SK-N-SH treated with all-trans-retinoic acid at 6 μM for 48 hours (cell line): ENCODE data around the gene COPZ2.

Experiments used
- TCF4 ChIP-seq: fragments of 250-450 bp; sonication (Bioruptor Pico); IDR thresholded peaks from 2 replicates; pipeline ENCODE4 v1.8.0; 2021; ENCODE audit warnings: mild to moderate bottlenecking, moderate library complexity, borderline replicate concordance
- ZFP3 ChIP-seq: fragments of 250-450 bp; sonication (Bioruptor Pico); IDR thresholded peaks from 2 replicates; pipeline ENCODE4 v1.5.0; 2020; ENCODE audit warnings: mild to moderate bottlenecking, moderate library complexity
- TF ChIP-seq, protein P1 (sequence below): fragments of 250-450 bp; sonication (Bioruptor Pico); IDR thresholded peaks from 2 replicates; pipeline ENCODE4 v1.5.1; 2020; ENCODE audit warnings: low read depth, mild to moderate bottlenecking, moderate library complexity

- TF ChIP-seq, protein P1, sequence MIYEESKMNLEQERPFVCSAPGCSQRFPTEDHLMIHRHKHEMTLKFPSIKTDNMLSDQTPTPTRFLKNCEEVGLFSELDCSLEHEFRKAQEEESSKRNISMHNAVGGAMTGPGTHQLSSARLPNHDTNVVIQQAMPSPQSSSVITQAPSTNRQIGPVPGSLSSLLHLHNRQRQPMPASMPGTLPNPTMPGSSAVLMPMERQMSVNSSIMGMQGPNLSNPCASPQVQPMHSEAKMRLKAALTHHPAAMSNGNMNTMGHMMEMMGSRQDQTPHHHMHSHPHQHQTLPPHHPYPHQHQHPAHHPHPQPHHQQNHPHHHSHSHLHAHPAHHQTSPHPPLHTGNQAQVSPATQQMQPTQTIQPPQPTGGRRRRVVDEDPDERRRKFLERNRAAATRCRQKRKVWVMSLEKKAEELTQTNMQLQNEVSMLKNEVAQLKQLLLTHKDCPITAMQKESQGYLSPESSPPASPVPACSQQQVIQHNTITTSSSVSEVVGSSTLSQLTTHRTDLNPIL (CRISPR knock-in tag), result no peak
- TF ChIP-seq TCF4 (CRISPR knock-in tag) (no peak), ZFP3 (CRISPR knock-in tag) (no peak)
Measured at GRCh38 chr17:47995241-47995935, 42.2 kb downstream of the COPZ2 start.
